ENCODE data around the gene GAGE2A.
"Not testable (repeated sequence)": the region's sequence is repeated elsewhere in the genome, so short reads cannot be mapped to it uniquely, and the experiment has no call there.

- not testable (repeated sequence) for TF ChIP-seq CTCF, POLR2A (IDR thresholded peaks at IDR 0.05)
Measured at GRCh38 chrX:49590488-49590887, 1.2 kb downstream of the GAGE2A start.

Data from body of pancreas (tissue), 4 donors.